PC-3 (cell line): Measurements from ENCODE around the gene ALOX15B.

ENCODE experiments used
- EZH2 ChIP-seq: fragments of 300-600 bp; sonication (generic); IDR thresholded peaks from one replicate; pipeline ENCODE4 v1.6.1; 2017; ENCODE audit warnings: antibody characterized with exemption, mild to moderate bottlenecking, low read length; ENCODE audit not compliant: unreplicated experiment
- EZH2phosphoT487 ChIP-seq: fragments of 300-600 bp; sonication (generic); IDR thresholded peaks from 2 replicates; pipeline ENCODE4 v1.6.1; 2018; ENCODE audit warnings: mild to moderate bottlenecking, antibody characterized with exemption, low read length, borderline replicate concordance
- TF ChIP-seq, protein P1 (sequence below): fragments of 300-600 bp; sonication (generic); conservative IDR thresholded peaks from 2 replicates; pipeline ENCODE4 v1.5.1; 2017; ENCODE audit warnings: antibody characterized with exemption, low read depth, mild to moderate bottlenecking, low read length

DNA sequence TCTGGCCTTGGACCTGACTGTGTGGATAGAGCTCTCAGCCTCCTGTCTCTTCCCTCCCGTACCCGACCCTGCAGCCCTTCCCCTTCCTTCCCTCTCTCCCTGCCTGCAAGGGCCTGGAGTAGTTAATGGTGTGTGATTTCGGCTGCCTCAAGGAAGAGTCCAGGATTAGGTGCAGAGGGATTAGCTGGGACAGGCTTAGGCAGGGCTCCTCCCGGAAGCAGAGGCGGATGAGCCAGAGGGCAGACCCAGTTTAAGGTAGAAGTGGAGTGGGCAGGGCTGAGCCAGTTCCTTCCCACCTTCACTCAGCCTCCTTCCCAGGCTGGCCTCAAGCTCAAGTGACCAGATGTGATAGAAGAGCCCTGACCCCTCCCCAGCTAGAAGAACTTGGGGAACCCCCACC lies 19.7 kb upstream of the ALOX15B start:
- TF ChIP-seq, protein P1, sequence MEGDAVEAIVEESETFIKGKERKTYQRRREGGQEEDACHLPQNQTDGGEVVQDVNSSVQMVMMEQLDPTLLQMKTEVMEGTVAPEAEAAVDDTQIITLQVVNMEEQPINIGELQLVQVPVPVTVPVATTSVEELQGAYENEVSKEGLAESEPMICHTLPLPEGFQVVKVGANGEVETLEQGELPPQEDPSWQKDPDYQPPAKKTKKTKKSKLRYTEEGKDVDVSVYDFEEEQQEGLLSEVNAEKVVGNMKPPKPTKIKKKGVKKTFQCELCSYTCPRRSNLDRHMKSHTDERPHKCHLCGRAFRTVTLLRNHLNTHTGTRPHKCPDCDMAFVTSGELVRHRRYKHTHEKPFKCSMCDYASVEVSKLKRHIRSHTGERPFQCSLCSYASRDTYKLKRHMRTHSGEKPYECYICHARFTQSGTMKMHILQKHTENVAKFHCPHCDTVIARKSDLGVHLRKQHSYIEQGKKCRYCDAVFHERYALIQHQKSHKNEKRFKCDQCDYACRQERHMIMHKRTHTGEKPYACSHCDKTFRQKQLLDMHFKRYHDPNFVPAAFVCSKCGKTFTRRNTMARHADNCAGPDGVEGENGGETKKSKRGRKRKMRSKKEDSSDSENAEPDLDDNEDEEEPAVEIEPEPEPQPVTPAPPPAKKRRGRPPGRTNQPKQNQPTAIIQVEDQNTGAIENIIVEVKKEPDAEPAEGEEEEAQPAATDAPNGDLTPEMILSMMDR: no peak
- no peak for TF ChIP-seq EZH2
- no peak for TF ChIP-seq EZH2phosphoT487
